ENCODE data around the gene TMIGD2. TPM values are rescaled to one million over a fixed set of nuclear protein-coding genes. Genes with fewer than 3 reads are reported as not detected.

The TMIGD2 gene
- polyA plus RNA-seq, 1 donor from 2014 or later, result not detected

DNA sequence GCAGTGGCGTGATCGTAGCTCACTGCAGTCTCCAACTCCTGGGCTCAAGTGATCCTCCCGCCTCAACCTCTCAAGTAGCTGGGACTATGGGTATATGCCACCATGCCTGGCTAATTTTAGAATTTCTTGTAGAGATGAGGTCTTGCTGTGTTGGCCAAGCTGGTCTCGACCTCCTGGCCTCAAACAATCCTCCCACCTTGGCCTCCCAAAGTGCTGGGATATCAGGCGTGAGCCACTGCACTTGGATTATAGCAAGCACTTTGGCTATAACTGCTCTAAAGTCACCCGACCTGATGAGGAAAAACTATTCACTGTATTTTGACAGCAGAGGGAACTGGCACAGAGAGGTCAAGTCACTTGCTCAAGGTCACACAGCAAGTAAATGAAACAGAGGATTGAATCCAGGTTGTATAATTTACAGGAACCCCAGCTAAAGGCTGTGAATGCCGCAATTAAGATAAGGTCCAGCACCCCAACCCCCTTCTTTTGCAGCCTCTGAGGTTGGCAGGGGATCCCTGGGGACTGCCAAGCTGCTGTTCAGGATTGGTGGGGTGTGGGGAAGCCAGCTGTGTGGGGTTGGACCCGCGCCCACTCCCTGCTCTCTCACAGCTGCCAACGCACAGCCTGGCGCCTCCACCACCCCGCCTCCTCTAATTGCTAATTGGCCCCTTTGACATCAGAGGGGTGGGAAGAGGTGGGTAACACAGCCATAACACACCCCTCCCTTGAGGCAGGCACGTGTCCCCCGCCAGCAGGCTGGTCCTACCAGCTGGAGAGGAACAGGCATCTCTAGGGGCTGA is 6.0 kb downstream of the TMIGD2 start:
- no peaks in the 10 kb centered on the region for H3K36me3 ChIP-seq (ENCODE audit: insufficient read depth, low read length)
- no peaks in the 10 kb centered on the region for H4K20me1 ChIP-seq (ENCODE audit: insufficient read depth)
- H3K27ac ChIP-seq (ENCODE audit: low read length), result no peak overlapping the region
- no peak overlapping the region for H3K9ac ChIP-seq (ENCODE audit: low read length)
- no peaks in the 10 kb centered on the region for H3F3A ChIP-seq (ENCODE audit: insufficient read depth, low read length, poor library complexity, severe bottlenecking)
- no peaks in the 10 kb centered on the region for H3K9me3 ChIP-seq (ENCODE audit: low read length)
- no peak overlapping the region for H2AFZ ChIP-seq (ENCODE audit: low read depth, low read length)
- H3K9me2 ChIP-seq (ENCODE audit: insufficient read depth, low read length), result no peaks in the 10 kb centered on the region
- TF ChIP-seq SMC3 (conservative IDR thresholded peaks at IDR 0.05; ENCODE audit: poor library complexity) (no peak), TAF1 (IDR thresholded peaks at IDR 0.05; ENCODE audit: low read depth) (no peak), POLR2AphosphoS5 (IDR thresholded peaks at IDR 0.05) (no peak), MXI1 (conservative IDR thresholded peaks at IDR 0.05; ENCODE audit: poor library complexity, severe bottlenecking) (no peak), EZH2 (IDR thresholded peaks at IDR 0.05; ENCODE audit: borderline replicate concordance, insufficient read depth, low read length, poor library complexity, severe bottlenecking) (no peak), RAD21 (conservative IDR thresholded peaks at IDR 0.05) (no peak), EP300 (conservative IDR thresholded peaks at IDR 0.05; ENCODE audit: poor library complexity, severe bottlenecking) (no peak)
- TF ChIP-seq, protein P1, sequence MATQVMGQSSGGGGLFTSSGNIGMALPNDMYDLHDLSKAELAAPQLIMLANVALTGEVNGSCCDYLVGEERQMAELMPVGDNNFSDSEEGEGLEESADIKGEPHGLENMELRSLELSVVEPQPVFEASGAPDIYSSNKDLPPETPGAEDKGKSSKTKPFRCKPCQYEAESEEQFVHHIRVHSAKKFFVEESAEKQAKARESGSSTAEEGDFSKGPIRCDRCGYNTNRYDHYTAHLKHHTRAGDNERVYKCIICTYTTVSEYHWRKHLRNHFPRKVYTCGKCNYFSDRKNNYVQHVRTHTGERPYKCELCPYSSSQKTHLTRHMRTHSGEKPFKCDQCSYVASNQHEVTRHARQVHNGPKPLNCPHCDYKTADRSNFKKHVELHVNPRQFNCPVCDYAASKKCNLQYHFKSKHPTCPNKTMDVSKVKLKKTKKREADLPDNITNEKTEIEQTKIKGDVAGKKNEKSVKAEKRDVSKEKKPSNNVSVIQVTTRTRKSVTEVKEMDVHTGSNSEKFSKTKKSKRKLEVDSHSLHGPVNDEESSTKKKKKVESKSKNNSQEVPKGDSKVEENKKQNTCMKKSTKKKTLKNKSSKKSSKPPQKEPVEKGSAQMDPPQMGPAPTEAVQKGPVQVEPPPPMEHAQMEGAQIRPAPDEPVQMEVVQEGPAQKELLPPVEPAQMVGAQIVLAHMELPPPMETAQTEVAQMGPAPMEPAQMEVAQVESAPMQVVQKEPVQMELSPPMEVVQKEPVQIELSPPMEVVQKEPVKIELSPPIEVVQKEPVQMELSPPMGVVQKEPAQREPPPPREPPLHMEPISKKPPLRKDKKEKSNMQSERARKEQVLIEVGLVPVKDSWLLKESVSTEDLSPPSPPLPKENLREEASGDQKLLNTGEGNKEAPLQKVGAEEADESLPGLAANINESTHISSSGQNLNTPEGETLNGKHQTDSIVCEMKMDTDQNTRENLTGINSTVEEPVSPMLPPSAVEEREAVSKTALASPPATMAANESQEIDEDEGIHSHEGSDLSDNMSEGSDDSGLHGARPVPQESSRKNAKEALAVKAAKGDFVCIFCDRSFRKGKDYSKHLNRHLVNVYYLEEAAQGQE (IDR thresholded peaks at IDR 0.05; ENCODE audit: borderline replicate concordance), result no peak
- TF ChIP-seq, protein P2, sequence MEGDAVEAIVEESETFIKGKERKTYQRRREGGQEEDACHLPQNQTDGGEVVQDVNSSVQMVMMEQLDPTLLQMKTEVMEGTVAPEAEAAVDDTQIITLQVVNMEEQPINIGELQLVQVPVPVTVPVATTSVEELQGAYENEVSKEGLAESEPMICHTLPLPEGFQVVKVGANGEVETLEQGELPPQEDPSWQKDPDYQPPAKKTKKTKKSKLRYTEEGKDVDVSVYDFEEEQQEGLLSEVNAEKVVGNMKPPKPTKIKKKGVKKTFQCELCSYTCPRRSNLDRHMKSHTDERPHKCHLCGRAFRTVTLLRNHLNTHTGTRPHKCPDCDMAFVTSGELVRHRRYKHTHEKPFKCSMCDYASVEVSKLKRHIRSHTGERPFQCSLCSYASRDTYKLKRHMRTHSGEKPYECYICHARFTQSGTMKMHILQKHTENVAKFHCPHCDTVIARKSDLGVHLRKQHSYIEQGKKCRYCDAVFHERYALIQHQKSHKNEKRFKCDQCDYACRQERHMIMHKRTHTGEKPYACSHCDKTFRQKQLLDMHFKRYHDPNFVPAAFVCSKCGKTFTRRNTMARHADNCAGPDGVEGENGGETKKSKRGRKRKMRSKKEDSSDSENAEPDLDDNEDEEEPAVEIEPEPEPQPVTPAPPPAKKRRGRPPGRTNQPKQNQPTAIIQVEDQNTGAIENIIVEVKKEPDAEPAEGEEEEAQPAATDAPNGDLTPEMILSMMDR (IDR thresholded peaks at IDR 0.05; ENCODE audit: poor library complexity, severe bottlenecking), result no peak
- H3K27me3 ChIP-seq (ENCODE audit: insufficient read depth, low read depth, low read length), result no peaks in the 10 kb centered on the region
- no peak overlapping the region for H3K4me2 ChIP-seq (ENCODE audit: low read length)
- no peaks in the 10 kb centered on the region for H3K79me2 ChIP-seq (replicated peaks; ENCODE audit: insufficient read depth, low read length)
- H3K4me3 ChIP-seq (ENCODE audit: low read length), result no peak overlapping the region

- Histone ChIP-seq H3K27ac (ENCODE audit: low read length) (no peak overlapping the region), H3K9me2 (ENCODE audit: insufficient read depth, low read length) (no peaks in the 10 kb centered on the region), H3K27me3 (ENCODE audit: insufficient read depth, low read depth, low read length) (no peaks in the 10 kb centered on the region), H3K36me3 (ENCODE audit: insufficient read depth, low read length) (no peaks in the 10 kb centered on the region), H2AFZ (ENCODE audit: low read depth, low read length) (no peak overlapping the region), H3F3A (ENCODE audit: insufficient read depth, low read length, poor library complexity, severe bottlenecking) (no peaks in the 10 kb centered on the region), H3K4me3 (ENCODE audit: low read length) (no peak overlapping the region), H3K79me2 (replicated peaks; ENCODE audit: insufficient read depth, low read length) (no peaks in the 10 kb centered on the region), H4K20me1 (ENCODE audit: insufficient read depth) (no peaks in the 10 kb centered on the region), H3K9me3 (ENCODE audit: low read length) (no peaks in the 10 kb centered on the region), H3K4me2 (ENCODE audit: low read length) (no peak overlapping the region), H3K9ac (ENCODE audit: low read length) (no peak overlapping the region)
- no peak for TF ChIP-seq EZH2 (IDR thresholded peaks at IDR 0.05; ENCODE audit: borderline replicate concordance, insufficient read depth, low read length, poor library complexity, severe bottlenecking)
Measured at GRCh38 chr19:4294389-4294788, 7.8 kb downstream of the TMIGD2 start.
